Keratinocyte (primary cell): ENCODE measurements around the gene DKC1. TPM values are rescaled to one million over a fixed set of nuclear protein-coding genes. Genes with fewer than 3 reads are reported as not detected.

Experiments
- DNase-seq: peaks from one replicate; pipeline ENCODE4 v3.0.0-alpha.2; 2011; ENCODE audit warnings: low read depth, missing footprints, low spot score
- FAIRE-seq: peaks from 2 replicates; lab custom pipeline; 2011; peaks lifted over from hg19 to GRCh38; lab: Jason Lieb, UNC
- H2AFZ ChIP-seq: 2 replicates; pipeline ENCODE4 v1.6.0; 2012; ENCODE audit warnings: low read length, control low read depth, inconsistent platforms; ENCODE audit not compliant: control insufficient read depth
- H3K27ac ChIP-seq: 2 replicates; pipeline ENCODE4 v1.5.1; 2011; ENCODE audit warnings: low read length; ENCODE audit not compliant: control insufficient read depth, insufficient read depth
- H3K27me3 ChIP-seq: 3 replicates; pipeline ENCODE4 v1.6.0; 2011; ENCODE audit warnings: low read length; ENCODE audit not compliant: control insufficient read depth, insufficient read depth; ENCODE audit errors: extremely low read depth
- H3K36me3 ChIP-seq, 2 experiments: 2 replicates in 1 of 2; 3 replicates in 1 of 2; pipeline ENCODE4 v1.5.1; 2011; ENCODE audit warnings: low read length in 2 of 2, mild to moderate bottlenecking in 1 of 2; ENCODE audit not compliant: control insufficient read depth in 2 of 2, insufficient read depth in 2 of 2; ENCODE audit errors: extremely low read depth in 1 of 2
- H3K4me1 ChIP-seq: 3 replicates; pipeline ENCODE4 v1.5.1; 2011; ENCODE audit warnings: low read length; ENCODE audit not compliant: control insufficient read depth, insufficient read depth; ENCODE audit errors: extremely low read depth
- H3K4me2 ChIP-seq: 3 replicates; pipeline ENCODE4 v1.6.0; 2011; ENCODE audit warnings: low read depth, low read length; ENCODE audit not compliant: control insufficient read depth, insufficient read depth; ENCODE audit errors: extremely low read depth
- H3K4me3 ChIP-seq, 3 experiments: fragments of 200-600 bp in 1 of 3; sonication (generic) in 1 of 3; 2 replicates in 2 of 3; 3 replicates in 1 of 3; pipeline ENCODE4 v1.5.1; 2011 to 2016; ENCODE audit warnings: low read length in 3 of 3, mild to moderate bottlenecking in 3 of 3, control low read depth in 2 of 3, inconsistent platforms in 1 of 3, low read depth in 1 of 3, mixed read lengths in 1 of 3, mixed run types in 1 of 3, moderate library complexity in 1 of 3; ENCODE audit not compliant: control insufficient read depth in 2 of 3, insufficient read depth in 2 of 3; ENCODE audit errors: extremely low read depth in 1 of 3
- H3K79me2 ChIP-seq: 2 replicates; pipeline ENCODE4 v1.6.0; 2012; ENCODE audit warnings: low read length; ENCODE audit not compliant: control insufficient read depth, insufficient read depth
- H3K9ac ChIP-seq: 3 replicates; pipeline ENCODE4 v1.6.0; 2011; ENCODE audit warnings: low read length; ENCODE audit not compliant: control insufficient read depth, insufficient read depth; ENCODE audit errors: extremely low read depth
- H3K9me1 ChIP-seq: 3 replicates; pipeline ENCODE4 v1.6.0; 2011; ENCODE audit warnings: low read length; ENCODE audit not compliant: control insufficient read depth, insufficient read depth; ENCODE audit errors: extremely low read depth
- H3K9me3 ChIP-seq: 2 replicates; pipeline ENCODE4 v1.5.1; 2012; ENCODE audit warnings: low read depth, low read length; ENCODE audit not compliant: control insufficient read depth
- H4K20me1 ChIP-seq: 3 replicates; pipeline ENCODE4 v1.6.0; 2011; ENCODE audit warnings: low read length; ENCODE audit not compliant: control insufficient read depth, insufficient read depth; ENCODE audit errors: extremely low read depth
- EZH2 ChIP-seq: IDR thresholded peaks from one replicate; pipeline ENCODE4 v1.6.1; 2012; ENCODE audit warnings: inconsistent platforms, mild to moderate bottlenecking, low read length, moderate library complexity
- dilution Hi-C: fragments of 300-500 bp; cut with MboI; formaldehyde crosslinking; loops from one replicate; pipeline ENCODE4 v1.7.0; 2020; ENCODE audit warnings: low sequenced_read_pairs; ENCODE audit not compliant: extremely low pct_ligation_motif_present
- polyA plus RNA-seq, 5 experiments: library from polyadenylated mRNA; depleted of rRNA in 3 of 5; stranded (reverse) in 3 of 5; stranded (forward) in 1 of 5; unstranded in 1 of 5; fragments of >200 nt; gene quantifications; 1 replicate in 1 of 5; 2 replicates in 3 of 5; 3 replicates in 1 of 5; pipeline versions ENCODE4 v1.2.1 to v1.2.3, GENCODE V29; 2011 to 2012; ENCODE audit warnings: missing spikeins in 2 of 5, low read depth in 1 of 5, low replicate concordance in 1 of 5
- TF ChIP-seq, protein P1 (sequence below), 3 experiments: IDR thresholded peaks in 1 of 3; conservative IDR thresholded peaks in 1 of 3; optimal IDR thresholded peaks in 1 of 3; 2 replicates in 2 of 3; 3 replicates in 1 of 3; pipeline versions ENCODE3 to v1.5.1; 2011; ENCODE audit warnings: low read length in 3 of 3, mild to moderate bottlenecking in 3 of 3, moderate library complexity in 2 of 3, control low read depth in 1 of 3, inconsistent platforms in 1 of 3; ENCODE audit not compliant: insufficient read depth in 2 of 3; ENCODE audit errors: extremely low read depth in 1 of 3

Gene DKC1
- polyA plus RNA-seq, 1 donor (not counting 4 experiments of a cell fraction or from before 2014, with no cell fraction given), result 80.7 TPM

DNA sequence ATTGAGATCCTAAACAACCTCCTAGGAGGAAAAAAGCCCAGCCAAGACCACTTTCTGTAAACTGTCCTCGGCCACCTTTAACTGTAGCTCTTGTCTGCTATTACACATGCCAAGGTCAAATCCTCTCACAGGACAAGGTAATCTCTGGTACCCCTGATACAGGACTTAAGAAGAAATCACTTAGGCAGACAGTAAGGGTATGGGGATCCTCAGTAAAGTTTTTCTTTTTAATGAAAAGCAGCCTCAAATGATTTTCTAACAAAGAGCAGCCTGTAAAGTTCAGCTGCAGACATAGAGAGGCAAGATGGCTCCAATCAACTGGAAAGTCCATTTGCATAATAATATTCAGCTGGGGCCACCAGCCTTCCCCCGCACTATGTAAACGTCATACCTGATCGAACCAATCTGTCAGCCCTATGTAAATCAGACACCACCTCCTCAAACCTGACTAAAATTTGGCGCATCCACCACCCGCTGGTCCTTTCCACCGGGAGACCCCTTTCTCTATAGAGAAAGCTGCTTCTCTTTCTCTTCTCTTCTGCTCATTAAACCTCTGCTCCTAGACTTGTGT lies 57.2 kb downstream of the DKC1 start:
- Histone ChIP-seq H3K27ac (no peak overlapping the region), H3K4me1 (peaks cover 4% of the 10 kb centered on the region), H3K4me2 (no peak overlapping the region), H3K9me3 (no peaks in the 10 kb centered on the region), H3K9me1 (no peaks in the 10 kb centered on the region), H3K36me3 (no peaks in the 10 kb centered on the region), H2AFZ (no peak overlapping the region), H3K4me3 (no peak overlapping the region), H3K27me3 (no peaks in the 10 kb centered on the region), H3K79me2 (no peaks in the 10 kb centered on the region), H3K9ac (no peak overlapping the region), H4K20me1 (no peaks in the 10 kb centered on the region)
- TF ChIP-seq EZH2, result no peak
- TF ChIP-seq, protein P1, sequence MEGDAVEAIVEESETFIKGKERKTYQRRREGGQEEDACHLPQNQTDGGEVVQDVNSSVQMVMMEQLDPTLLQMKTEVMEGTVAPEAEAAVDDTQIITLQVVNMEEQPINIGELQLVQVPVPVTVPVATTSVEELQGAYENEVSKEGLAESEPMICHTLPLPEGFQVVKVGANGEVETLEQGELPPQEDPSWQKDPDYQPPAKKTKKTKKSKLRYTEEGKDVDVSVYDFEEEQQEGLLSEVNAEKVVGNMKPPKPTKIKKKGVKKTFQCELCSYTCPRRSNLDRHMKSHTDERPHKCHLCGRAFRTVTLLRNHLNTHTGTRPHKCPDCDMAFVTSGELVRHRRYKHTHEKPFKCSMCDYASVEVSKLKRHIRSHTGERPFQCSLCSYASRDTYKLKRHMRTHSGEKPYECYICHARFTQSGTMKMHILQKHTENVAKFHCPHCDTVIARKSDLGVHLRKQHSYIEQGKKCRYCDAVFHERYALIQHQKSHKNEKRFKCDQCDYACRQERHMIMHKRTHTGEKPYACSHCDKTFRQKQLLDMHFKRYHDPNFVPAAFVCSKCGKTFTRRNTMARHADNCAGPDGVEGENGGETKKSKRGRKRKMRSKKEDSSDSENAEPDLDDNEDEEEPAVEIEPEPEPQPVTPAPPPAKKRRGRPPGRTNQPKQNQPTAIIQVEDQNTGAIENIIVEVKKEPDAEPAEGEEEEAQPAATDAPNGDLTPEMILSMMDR (optimal IDR thresholded peaks at IDR 0.05 in 1 of 3, IDR thresholded peaks at IDR 0.05 in 1 of 3, conservative IDR thresholded peaks at IDR 0.05 in 1 of 3; ENCODE audit: extremely low read depth in 1 of 3, insufficient read depth in 2 of 3, low read length in 3 of 3), result no peak
- DNase-seq, result no peak
- dilution Hi-C loops, result no loop called here
- FAIRE-seq, result no peak

DNA sequence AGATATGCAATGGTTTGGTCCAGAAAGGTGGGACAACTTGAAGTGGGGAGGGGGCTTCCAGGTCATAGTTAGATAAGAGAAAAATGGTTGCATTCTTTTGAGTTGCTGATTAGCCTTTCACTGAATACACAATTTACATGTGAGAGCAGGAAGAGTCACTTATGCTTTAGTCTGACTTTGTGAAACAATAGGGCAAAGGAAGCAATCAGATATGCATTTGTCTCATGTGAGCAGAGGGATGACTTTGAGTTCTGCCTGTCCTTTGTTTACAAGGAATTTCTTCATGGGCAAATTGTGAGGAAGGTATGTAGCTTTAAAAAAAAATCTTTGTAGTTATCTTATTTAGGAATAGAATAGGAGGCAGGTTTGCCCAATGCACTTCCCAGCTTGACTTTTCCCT lies 58.9 kb downstream of the DKC1 start:
- Histone ChIP-seq H3K9me1 (no peaks in the 10 kb centered on the region), H3K4me3 (no peak overlapping the region), H3K36me3 (no peaks in the 10 kb centered on the region), H4K20me1 (no peaks in the 10 kb centered on the region), H3K9ac (no peak overlapping the region), H3K4me2 (no peak overlapping the region), H3K4me1 (peaks cover 4% of the 10 kb centered on the region), H3K27ac (no peak overlapping the region), H3K27me3 (no peaks in the 10 kb centered on the region), H2AFZ (no peak overlapping the region), H3K79me2 (no peaks in the 10 kb centered on the region), H3K9me3 (no peaks in the 10 kb centered on the region)
- DNase-seq (no peak), FAIRE-seq (no peak)
- TF ChIP-seq EZH2, result no peak
- TF ChIP-seq, protein P1 (optimal IDR thresholded peaks at IDR 0.05 in 1 of 3, IDR thresholded peaks at IDR 0.05 in 1 of 3, conservative IDR thresholded peaks at IDR 0.05 in 1 of 3; ENCODE audit: extremely low read depth in 1 of 3, insufficient read depth in 2 of 3, low read length in 3 of 3), result no peak
- dilution Hi-C loops, result no loop called here
